Smooth muscle cell of the coronary artery (primary cell): Measurements from ENCODE around the gene SPIN2A. TPM values are rescaled to one million over a fixed set of nuclear protein-coding genes. Genes with fewer than 3 reads are reported as not detected.

Experiments used
- total RNA-seq: library from RNA; depleted of rRNA; stranded (reverse); fragments of >200 nt; gene quantifications from 2 replicates; pipeline ENCODE4 v1.2.3, GENCODE V29; 2014; ENCODE audit warnings: low replicate concordance

Gene SPIN2A
- total RNA-seq: 0.15 and 2.1 TPM in 2 replicates

GRCh38 chrX:57137073-57137472 is at the start of gene SPIN2A:
SPIN2A (minus strand) TSS chrX:57137397; CDS start chrX:57136597, 800 bp downstream.

GRCh38 chrX:57121162-57121755 is 15.9 kb downstream of the SPIN2A start, which contains the start of gene SPIN2B:
SPIN2B (minus strand) TSS chrX:57121548.

Other genes starting within 250 kb of the SPIN2A start
- 5.6 and 13.3 TPM in 2 replicates for gene SPIN3, start 141.9 kb downstream of the SPIN2A start, total RNA-seq
- gene SPIN2B, start 15.8 kb downstream of the SPIN2A start, total RNA-seq: 8.3 and 10.1 TPM in 2 replicates
- 0.15 TPM in 1 of 2 replicates, not detected in the other for gene FAAH2, start 149.3 kb upstream of the SPIN2A start, total RNA-seq